Measurements from ENCODE around the gene SLC25A43.

The SLC25A43 gene

DNA sequence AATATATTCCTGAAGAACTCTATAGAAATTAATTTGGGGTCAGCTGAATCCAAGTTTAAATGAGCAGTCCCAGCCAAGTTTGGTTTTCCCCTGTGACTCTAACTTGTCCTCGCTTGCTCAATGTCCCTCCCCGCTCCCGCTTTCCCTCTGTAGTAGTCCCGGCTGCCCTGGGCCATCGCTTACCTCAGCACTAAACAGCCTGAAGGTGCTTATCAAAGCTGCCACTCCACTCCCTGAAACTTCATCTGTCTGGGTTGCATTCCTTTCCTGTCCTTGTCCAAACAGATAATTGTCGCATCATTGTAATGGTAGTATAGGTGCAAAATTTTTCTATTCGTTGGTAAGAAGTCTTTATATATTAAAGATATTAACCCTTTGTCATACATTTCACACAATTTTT is 12.8 kb downstream of the SLC25A43 start:
- TF ChIP-seq ZNF658 (tag by site-specific recombination; IDR thresholded peaks at IDR 0.05) (no peak), ZNF140 (tag by site-specific recombination; IDR thresholded peaks at IDR 0.05) (no peak), BCL11A (tag by site-specific recombination; IDR thresholded peaks at IDR 0.05; ENCODE audit: low read depth) (no peak), WT1 (tag by site-specific recombination; IDR thresholded peaks at IDR 0.05) (0 out of 2 replicates have a peak, but pooled peaks have one; percentile 14)
- Histone ChIP-seq H3K4me3 (ENCODE audit: low read depth, low read length) (no peak overlapping the region), H3K27ac (ENCODE audit: extremely low read depth, low read depth, low read length) (no peak overlapping the region), H3K4me1 (ENCODE audit: control insufficient read depth, insufficient read depth, low read length) (peaks cover 6% of the 10 kb centered on the region; the same call in 1 of the 2 replicates), H3K9me3 (ENCODE audit: control insufficient read depth, insufficient read depth, low read depth, low read length) (no peaks in the 10 kb centered on the region), H3K36me3 (ENCODE audit: control insufficient read depth in 2 of 2, insufficient read depth in 1 of 2, low read length in 2 of 2) (no peaks in the 10 kb centered on the region)
- POLR2A ChIA-PET = no interaction called here
- CTCF ChIA-PET = interaction anchor here (0.7 to 0.8 kb wide), 2 partner anchors 54 to 131 kb away, joined by 3 read pairs; no protein-coding TSS in a partner anchor

DNA sequence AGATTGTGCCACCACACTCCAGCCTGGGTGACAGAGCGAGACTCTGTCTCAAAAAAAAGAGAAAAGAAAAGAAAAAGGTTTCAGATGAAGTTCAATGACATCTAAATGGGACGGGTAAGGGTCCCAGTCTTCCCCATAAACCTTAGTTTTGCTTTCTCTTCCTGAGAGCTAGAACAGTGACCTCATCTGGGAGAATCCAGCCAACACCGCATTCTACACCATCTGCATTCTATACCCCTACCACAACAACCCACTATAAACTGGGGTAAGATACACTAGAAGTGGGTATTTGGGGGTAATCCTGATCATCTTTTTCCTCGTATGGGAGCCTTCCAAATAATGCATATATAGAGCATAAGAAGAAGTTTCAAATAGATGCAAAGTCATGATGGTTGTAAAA is 18.2 kb downstream of the SLC25A43 start:
- no peak overlapping the region for H3K27ac ChIP-seq (ENCODE audit: extremely low read depth, low read depth, low read length)
- H3K9me3 ChIP-seq (ENCODE audit: control insufficient read depth, insufficient read depth, low read depth, low read length) = no peaks in the 10 kb centered on the region
- ChIA-PET POLR2A (interaction anchor here (0.7 kb wide), 1 partner anchor 8 kb away, joined by 4 read pairs; no protein-coding TSS in a partner anchor), CTCF (interaction anchor here (0.9 to 3.4 kb wide), 5 partner anchors 10 to 95 kb away, joined by 3 to 27 read pairs (median 4); no protein-coding TSS in a partner anchor)
- H3K4me1 ChIP-seq (ENCODE audit: control insufficient read depth, insufficient read depth, low read length) = no peaks in the 10 kb centered on the region
- no peaks in the 10 kb centered on the region for H3K36me3 ChIP-seq (ENCODE audit: control insufficient read depth in 2 of 2, insufficient read depth in 1 of 2, low read length in 2 of 2)
- no peak for TF ChIP-seq KLF9 (tag by site-specific recombination; IDR thresholded peaks at IDR 0.05; ENCODE audit: low read depth)
- TF ChIP-seq, protein P1, sequence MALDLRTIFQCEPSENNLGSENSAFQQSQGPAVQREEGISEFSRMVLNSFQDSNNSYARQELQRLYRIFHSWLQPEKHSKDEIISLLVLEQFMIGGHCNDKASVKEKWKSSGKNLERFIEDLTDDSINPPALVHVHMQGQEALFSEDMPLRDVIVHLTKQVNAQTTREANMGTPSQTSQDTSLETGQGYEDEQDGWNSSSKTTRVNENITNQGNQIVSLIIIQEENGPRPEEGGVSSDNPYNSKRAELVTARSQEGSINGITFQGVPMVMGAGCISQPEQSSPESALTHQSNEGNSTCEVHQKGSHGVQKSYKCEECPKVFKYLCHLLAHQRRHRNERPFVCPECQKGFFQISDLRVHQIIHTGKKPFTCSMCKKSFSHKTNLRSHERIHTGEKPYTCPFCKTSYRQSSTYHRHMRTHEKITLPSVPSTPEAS (tag by site-specific recombination; IDR thresholded peaks at IDR 0.05) = no peak
- TF ChIP-seq, protein P2, sequence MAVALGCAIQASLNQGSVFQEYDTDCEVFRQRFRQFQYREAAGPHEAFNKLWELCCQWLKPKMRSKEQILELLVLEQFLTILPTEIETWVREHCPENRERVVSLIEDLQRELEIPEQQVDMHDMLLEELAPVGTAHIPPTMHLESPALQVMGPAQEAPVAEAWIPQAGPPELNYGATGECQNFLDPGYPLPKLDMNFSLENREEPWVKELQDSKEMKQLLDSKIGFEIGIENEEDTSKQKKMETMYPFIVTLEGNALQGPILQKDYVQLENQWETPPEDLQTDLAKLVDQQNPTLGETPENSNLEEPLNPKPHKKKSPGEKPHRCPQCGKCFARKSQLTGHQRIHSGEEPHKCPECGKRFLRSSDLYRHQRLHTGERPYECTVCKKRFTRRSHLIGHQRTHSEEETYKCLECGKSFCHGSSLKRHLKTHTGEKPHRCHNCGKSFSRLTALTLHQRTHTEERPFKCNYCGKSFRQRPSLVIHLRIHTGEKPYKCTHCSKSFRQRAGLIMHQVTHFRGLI (tag by site-specific recombination; IDR thresholded peaks at IDR 0.05) = no peak
- TF ChIP-seq ZFP37 (tag by site-specific recombination; IDR thresholded peaks at IDR 0.05) = no peak
- no peak for TF ChIP-seq EGR2 (tag by site-specific recombination; IDR thresholded peaks at IDR 0.05; ENCODE audit: low read depth)
- TF ChIP-seq ZBTB10 (tag by site-specific recombination; IDR thresholded peaks at IDR 0.05) = no peak
- TF ChIP-seq ZNF76 (tag by site-specific recombination; IDR thresholded peaks at IDR 0.05; ENCODE audit: borderline replicate concordance, low read depth) = no peak
- no peak for TF ChIP-seq ZNF530 (tag by site-specific recombination; IDR thresholded peaks at IDR 0.05; ENCODE audit: low read depth)
- TF ChIP-seq INSM2 (tag by site-specific recombination; IDR thresholded peaks at IDR 0.05) = no peak
- H3K4me3 ChIP-seq (ENCODE audit: low read depth, low read length) = no peak overlapping the region

- TF ChIP-seq ZNF10 (tag by site-specific recombination; IDR thresholded peaks at IDR 0.05) (peak; percentile 76), ZNF362 (tag by site-specific recombination; IDR thresholded peaks at IDR 0.05) (0 out of 2 replicates have a peak, but pooled peaks have one; percentile 14), ZBTB17 (tag by site-specific recombination; IDR thresholded peaks at IDR 0.05) (peak; percentile 69), ZNF654 (tag by site-specific recombination; IDR thresholded peaks at IDR 0.05; ENCODE audit: low read depth) (peak; percentile 66), ZNF785 (tag by site-specific recombination; IDR thresholded peaks at IDR 0.05) (no peak)
- ChIA-PET POLR2A (interaction anchor here (0.7 kb wide), 1 partner anchor 8 kb away, joined by 4 read pairs; no protein-coding TSS in a partner anchor), CTCF (interaction anchor here (0.6 to 3.4 kb wide), 7 partner anchors 11 to 95 kb away, joined by 3 to 27 read pairs (median 4); no protein-coding TSS in a partner anchor)
- H3K27ac ChIP-seq (ENCODE audit: extremely low read depth, low read depth, low read length) = no peak overlapping the region
- no peaks in the 10 kb centered on the region for H3K9me3 ChIP-seq (ENCODE audit: control insufficient read depth, insufficient read depth, low read depth, low read length)
- H3K4me1 ChIP-seq (ENCODE audit: control insufficient read depth, insufficient read depth, low read length) = no peaks in the 10 kb centered on the region
- no peak overlapping the region for H3K4me3 ChIP-seq (ENCODE audit: low read depth, low read length)
- no peaks in the 10 kb centered on the region for H3K36me3 ChIP-seq (ENCODE audit: control insufficient read depth in 2 of 2, insufficient read depth in 1 of 2, low read length in 2 of 2)
Measured at GRCh38 chrX:119417842-119418241, 18.7 kb downstream of the SLC25A43 start.

Data from HEK293 (cell line).